ENCODE measurements around the gene PSMB11.

DNA sequence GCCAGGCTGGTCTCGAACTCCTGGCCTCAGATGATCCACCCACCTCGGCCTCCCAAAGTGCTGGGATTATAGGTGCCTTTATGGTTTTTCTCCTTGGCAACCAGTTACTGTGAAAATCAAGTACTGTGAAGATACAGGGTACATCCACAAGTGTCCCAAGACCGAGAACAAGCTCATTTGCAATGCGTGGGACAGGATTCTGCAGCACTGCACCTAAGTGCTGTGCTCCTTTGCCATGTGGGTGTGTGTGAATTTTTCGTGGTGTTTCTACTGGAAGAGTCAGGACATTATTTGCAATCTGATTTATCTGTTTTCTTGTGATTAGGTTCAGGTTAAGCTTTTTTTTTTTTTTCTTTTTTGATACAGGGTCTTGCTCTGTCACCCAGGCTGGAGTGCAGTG, 24.9 kb upstream of the PSMB11 start:
- TF ChIP-seq, protein P1, sequence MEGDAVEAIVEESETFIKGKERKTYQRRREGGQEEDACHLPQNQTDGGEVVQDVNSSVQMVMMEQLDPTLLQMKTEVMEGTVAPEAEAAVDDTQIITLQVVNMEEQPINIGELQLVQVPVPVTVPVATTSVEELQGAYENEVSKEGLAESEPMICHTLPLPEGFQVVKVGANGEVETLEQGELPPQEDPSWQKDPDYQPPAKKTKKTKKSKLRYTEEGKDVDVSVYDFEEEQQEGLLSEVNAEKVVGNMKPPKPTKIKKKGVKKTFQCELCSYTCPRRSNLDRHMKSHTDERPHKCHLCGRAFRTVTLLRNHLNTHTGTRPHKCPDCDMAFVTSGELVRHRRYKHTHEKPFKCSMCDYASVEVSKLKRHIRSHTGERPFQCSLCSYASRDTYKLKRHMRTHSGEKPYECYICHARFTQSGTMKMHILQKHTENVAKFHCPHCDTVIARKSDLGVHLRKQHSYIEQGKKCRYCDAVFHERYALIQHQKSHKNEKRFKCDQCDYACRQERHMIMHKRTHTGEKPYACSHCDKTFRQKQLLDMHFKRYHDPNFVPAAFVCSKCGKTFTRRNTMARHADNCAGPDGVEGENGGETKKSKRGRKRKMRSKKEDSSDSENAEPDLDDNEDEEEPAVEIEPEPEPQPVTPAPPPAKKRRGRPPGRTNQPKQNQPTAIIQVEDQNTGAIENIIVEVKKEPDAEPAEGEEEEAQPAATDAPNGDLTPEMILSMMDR (IDR thresholded peaks at IDR 0.05; ENCODE audit: low read length) = no peak
- TF ChIP-seq EZH2 (IDR thresholded peaks at IDR 0.05; ENCODE audit: borderline replicate concordance, low read length) = no peak

Measured in OCI-LY1 (cell line).